Fibroblast of the aortic adventitia (primary cell): Measurements from ENCODE around the gene ZSCAN23. TPM values are rescaled to one million over a fixed set of nuclear protein-coding genes. Genes with fewer than 3 reads are reported as not detected.
"Not testable (repeated sequence)": the region's sequence is repeated elsewhere in the genome, so short reads cannot be mapped to it uniquely, and the experiment has no call there.

ENCODE experiments used
- DNase-seq: peaks from one replicate; pipeline ENCODE4 v3.0.0-alpha.2; 2010; ENCODE audit warnings: low read depth
- H3K4me3 ChIP-seq: 2 replicates; pipeline ENCODE4 v1.5.1; 2011; ENCODE audit warnings: low read depth, mild to moderate bottlenecking, control low read depth, low read length, moderate library complexity
- CTCF ChIP-seq: IDR thresholded peaks from 2 replicates; pipeline ENCODE4 v1.5.1; 2011; ENCODE audit warnings: mild to moderate bottlenecking, low read length, control low read depth, inconsistent platforms; ENCODE audit not compliant: insufficient read depth
- total RNA-seq: library from RNA; depleted of rRNA; stranded (reverse); fragments of >200 nt; gene quantifications from 2 replicates; pipeline ENCODE4 v1.2.3, GENCODE V29; 2012; ENCODE audit warnings: low replicate concordance

ZSCAN23 gene
- total RNA-seq, 1 donor, result 6.7 TPM

DNA sequence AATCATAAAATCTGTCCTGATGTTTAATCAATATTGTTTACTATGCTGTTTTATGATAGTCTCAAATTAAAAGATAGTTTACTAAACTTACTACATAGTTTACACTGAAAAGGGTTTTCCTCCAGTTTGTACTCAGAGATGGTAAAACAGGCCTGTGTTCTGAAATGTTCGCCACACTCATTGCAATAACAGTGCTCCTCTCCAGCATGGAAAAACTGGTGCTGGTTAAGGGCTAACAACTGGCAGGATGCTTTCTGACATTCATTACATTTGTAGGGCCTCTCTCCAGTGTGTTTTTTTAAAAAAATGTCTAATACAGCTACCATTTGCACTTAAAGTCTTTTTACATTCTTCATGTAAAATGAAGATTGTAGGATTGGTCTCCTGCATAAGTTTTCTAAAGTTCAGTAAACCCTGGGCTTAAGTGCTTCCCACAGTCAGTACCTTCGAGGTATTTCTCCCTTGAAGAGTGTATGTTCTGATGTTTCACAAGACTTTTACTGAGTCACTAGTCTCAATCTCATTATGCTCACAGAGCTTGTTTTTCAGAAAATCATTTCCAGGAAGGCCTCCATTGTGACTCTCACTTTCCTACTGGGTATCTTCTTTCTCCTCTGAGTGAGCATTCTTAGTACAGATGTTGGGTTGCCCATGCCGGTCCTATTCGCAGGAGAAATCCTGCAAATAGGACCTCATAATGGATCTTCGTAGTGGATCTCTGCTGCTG, 35.1 kb downstream of the ZSCAN23 start:
- no peak for DNase-seq
- H3K4me3 ChIP-seq, result no peak overlapping the region
- no peak for TF ChIP-seq CTCF

DNA sequence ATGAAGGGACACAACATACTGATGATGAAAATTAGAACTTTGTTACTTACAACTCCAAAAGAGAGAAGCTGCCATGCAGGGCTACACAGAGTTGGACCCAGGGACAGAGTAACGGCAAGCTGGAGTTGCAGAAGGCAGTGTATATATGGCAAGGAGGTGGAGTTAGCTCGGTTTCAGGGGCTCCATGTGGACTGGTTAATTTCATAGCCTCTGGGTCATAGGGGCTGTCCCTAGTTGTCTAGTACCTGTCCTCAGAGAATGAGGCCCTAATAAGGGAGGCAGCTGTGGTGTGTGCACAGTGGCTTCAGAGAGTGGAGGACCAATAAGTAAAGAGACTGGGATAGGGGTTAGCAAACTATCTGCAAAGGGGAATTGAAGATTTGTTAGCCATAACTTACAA, 35.9 kb downstream of the ZSCAN23 start:
- DNase-seq, result no peak
- no peak overlapping the region for H3K4me3 ChIP-seq
- no peak for TF ChIP-seq CTCF

DNA sequence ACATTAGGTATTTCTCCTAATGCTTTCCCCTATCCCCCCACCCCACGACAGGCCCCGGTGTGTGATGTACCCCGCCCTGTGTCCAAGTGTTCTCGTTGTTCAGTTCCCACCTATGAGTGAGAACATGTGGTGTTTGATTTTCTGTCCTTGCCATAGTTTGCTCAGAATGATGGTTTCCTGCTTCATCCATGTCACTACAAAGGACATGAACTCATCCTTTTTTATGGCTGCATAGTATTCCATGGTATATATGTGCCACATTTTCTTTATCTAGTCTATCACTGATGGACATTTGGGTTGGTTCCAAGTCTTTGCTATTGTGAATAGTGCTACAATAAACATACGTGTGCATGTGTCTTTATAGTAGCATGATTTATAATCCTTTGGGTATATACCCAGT, 39.4 kb downstream of the ZSCAN23 start:
- DNase-seq, H3K4me3 ChIP-seq: not testable (repeated sequence)

- TF ChIP-seq CTCF, result no peak
These were observed 41.1 kb downstream of the ZSCAN23 start for GRCh38 chr6:28402197-28402596.

DNA sequence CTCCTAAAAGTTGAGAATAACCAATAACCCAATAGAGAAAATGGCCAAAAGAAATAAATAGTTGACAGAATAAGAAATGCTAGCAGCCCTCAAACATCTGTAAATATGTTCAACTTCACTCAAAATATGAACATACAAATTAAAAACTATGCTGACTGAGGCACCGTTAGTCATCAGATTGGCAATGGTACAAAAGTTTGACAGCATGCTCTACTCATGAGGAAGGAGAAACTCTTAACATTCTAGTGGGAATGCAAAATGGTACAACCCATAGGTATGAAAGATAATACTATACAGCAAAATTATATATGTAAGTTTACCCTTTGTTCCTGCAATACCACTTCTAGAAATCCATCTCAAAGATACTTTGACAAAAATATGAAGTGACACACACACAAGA, 42.1 kb downstream of the ZSCAN23 start:
- H3K4me3 ChIP-seq, result no peak overlapping the region
- peak; percentile 25 for DNase-seq
- TF ChIP-seq CTCF, result no peak

More at GRCh38 chr6:28402197-28402596, 41.1 kb downstream of the ZSCAN23 start:
- no peak overlapping the region for H3K4me3 ChIP-seq
- DNase-seq, result no peak

- H3K4me3 ChIP-seq, result peak overlapping the region; percentile 79
- DNase-seq, result no peak
- TF ChIP-seq CTCF, result no peak
These were observed 43.2 kb downstream of the ZSCAN23 start for GRCh38 chr6:28400122-28400451.

DNA sequence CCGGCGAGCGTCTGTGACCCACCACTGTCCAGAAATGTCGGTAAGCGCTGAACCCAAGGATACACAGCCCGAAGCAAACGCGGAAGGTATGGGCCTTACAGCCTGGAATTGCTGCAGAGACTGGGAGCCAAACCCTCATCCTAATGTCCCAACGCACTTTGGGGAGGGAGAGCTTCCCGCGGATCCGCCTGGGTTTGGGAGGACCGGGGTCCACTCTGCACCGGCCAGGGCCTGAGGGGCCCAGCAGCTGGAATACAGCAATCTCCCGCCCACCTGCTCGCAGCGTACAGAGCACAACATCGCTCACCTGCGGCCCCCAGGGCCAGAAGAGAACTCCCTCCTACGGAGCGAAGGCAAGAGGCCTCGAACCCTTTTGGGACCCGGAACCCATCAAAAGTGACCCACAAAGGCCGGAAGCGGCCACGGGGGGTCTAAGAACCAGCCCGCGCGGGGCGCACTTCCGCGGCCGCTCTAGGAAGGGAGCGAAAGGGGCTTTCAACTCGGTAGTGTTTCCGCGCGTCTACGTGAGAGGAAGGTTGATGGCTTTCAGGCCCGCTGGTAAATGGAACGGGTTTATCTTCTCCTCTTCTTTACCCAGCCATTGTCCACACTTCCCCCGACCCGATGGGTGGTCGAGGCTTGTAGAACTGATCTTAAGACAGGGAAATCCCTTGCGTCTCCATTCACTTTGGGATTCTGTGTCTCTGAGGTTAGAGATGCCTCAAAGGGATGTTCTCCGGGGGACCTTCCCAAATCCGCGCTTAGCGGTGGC, 43.8 kb downstream of the ZSCAN23 start, which contains the start of gene ZSCAN12:
ZSCAN12 (minus strand) TSS at position 398 of the 772 bp plus-strand sequence. CDS start 1,342 bp downstream, outside the sequence.
- peak; percentile 45 for TF ChIP-seq CTCF
- DNase-seq, result peak; percentile 90
- peak within 1 kb of the TSS; percentile 79 for H3K4me3 ChIP-seq
